ENCODE data around the gene FOXN1. TPM values are rescaled to one million over a fixed set of nuclear protein-coding genes. Genes with fewer than 3 reads are reported as not detected.

FOXN1 gene
- total RNA-seq, 1 experiment from 2014 or later = not detected

DNA sequence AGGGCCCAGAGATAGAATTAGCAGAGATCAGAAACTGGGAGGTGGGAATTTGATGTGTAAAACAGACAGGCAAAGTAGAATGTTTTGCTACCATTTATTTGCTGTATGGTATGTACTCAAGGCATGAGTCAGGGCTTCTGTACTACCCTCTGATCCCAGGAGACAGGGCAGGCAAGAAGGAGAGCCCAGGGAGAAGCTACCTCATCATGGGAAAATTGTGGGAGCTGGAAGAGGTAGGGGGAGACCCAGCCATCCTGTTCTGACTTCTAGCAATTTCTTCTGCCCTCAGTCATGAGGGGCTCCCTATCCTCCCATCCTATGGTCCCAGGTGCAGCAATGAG is 66.9 kb downstream of the FOXN1 start:
- H3K4me3 Mint-ChIP-seq = no peak overlapping the region
- ChIA-PET POLR2A (no interaction called here), CTCF (no interaction called here)
- ATAC-seq (no peak), DNase-seq (ENCODE audit: low spot score) (no peak)
- peaks cover 28% of the 10 kb centered on the region for H3K4me1 Mint-ChIP-seq
- peaks cover 3% of the 10 kb centered on the region; the same call in 1 of the 2 replicates for H3K27me3 Mint-ChIP-seq (ENCODE audit: low read depth)
- no peak overlapping the region for H3K27ac Mint-ChIP-seq
- TF ChIP-seq, protein P1, sequence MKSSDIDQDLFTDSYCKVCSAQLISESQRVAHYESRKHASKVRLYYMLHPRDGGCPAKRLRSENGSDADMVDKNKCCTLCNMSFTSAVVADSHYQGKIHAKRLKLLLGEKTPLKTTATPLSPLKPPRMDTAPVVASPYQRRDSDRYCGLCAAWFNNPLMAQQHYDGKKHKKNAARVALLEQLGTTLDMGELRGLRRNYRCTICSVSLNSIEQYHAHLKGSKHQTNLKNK (CRISPR knock-in tag; IDR thresholded peaks at IDR 0.05) = no peak
- TF ChIP-seq, protein P2, sequence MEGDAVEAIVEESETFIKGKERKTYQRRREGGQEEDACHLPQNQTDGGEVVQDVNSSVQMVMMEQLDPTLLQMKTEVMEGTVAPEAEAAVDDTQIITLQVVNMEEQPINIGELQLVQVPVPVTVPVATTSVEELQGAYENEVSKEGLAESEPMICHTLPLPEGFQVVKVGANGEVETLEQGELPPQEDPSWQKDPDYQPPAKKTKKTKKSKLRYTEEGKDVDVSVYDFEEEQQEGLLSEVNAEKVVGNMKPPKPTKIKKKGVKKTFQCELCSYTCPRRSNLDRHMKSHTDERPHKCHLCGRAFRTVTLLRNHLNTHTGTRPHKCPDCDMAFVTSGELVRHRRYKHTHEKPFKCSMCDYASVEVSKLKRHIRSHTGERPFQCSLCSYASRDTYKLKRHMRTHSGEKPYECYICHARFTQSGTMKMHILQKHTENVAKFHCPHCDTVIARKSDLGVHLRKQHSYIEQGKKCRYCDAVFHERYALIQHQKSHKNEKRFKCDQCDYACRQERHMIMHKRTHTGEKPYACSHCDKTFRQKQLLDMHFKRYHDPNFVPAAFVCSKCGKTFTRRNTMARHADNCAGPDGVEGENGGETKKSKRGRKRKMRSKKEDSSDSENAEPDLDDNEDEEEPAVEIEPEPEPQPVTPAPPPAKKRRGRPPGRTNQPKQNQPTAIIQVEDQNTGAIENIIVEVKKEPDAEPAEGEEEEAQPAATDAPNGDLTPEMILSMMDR (IDR thresholded peaks at IDR 0.05) = no peak
- TF ChIP-seq, protein P3, sequence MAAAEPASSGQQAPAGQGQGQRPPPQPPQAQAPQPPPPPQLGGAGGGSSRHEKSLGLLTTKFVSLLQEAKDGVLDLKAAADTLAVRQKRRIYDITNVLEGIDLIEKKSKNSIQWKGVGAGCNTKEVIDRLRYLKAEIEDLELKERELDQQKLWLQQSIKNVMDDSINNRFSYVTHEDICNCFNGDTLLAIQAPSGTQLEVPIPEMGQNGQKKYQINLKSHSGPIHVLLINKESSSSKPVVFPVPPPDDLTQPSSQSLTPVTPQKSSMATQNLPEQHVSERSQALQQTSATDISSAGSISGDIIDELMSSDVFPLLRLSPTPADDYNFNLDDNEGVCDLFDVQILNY (CRISPR knock-in tag; IDR thresholded peaks at IDR 0.05) = no peak
- TF ChIP-seq, protein P4, sequence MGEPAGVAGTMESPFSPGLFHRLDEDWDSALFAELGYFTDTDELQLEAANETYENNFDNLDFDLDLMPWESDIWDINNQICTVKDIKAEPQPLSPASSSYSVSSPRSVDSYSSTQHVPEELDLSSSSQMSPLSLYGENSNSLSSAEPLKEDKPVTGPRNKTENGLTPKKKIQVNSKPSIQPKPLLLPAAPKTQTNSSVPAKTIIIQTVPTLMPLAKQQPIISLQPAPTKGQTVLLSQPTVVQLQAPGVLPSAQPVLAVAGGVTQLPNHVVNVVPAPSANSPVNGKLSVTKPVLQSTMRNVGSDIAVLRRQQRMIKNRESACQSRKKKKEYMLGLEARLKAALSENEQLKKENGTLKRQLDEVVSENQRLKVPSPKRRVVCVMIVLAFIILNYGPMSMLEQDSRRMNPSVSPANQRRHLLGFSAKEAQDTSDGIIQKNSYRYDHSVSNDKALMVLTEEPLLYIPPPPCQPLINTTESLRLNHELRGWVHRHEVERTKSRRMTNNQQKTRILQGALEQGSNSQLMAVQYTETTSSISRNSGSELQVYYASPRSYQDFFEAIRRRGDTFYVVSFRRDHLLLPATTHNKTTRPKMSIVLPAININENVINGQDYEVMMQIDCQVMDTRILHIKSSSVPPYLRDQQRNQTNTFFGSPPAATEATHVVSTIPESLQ (CRISPR knock-in tag; IDR thresholded peaks at IDR 0.05) = no peak
- TF ChIP-seq NR3C1 (CRISPR knock-in tag; conservative IDR thresholded peaks at IDR 0.05; ENCODE audit: low read depth) = no peak
- H3K9me3 Mint-ChIP-seq = no peaks in the 10 kb centered on the region
- H3K36me3 Mint-ChIP-seq = peaks cover 24% of the 10 kb centered on the region

DNA sequence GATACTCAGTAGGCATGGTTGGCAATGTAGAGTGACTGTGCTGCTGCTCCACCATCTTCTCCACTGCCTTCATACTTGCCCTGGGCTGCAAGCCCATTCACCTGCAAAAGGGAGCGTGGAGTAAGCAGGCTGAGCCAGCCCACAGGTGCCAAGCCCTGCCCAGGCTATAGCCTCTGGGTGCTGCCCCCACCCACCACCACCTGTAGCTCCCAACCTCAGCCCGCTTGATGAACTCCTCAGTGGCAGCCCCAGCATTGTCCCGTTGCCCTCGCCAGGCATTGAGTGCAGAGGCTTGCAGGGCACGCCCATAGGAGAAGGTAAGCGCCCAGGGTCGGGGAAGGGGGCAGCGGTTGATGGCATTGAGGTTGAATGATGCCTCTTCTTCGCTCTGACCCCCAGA is 67.4 kb downstream of the FOXN1 start:
- H3K4me3 Mint-ChIP-seq = no peak overlapping the region
- DNase-seq (ENCODE audit: low spot score) (no peak), ATAC-seq (no peak)
- CTCF ChIA-PET = no interaction called here
- H3K36me3 Mint-ChIP-seq = peaks cover 26% of the 10 kb centered on the region
- peaks cover 3% of the 10 kb centered on the region; the same call in 1 of the 2 replicates for H3K27me3 Mint-ChIP-seq (ENCODE audit: low read depth)
- no peak for TF ChIP-seq EMX1 (CRISPR knock-in tag; IDR thresholded peaks at IDR 0.05)
- no peak for TF ChIP-seq SMAD3 (CRISPR knock-in tag; IDR thresholded peaks at IDR 0.05; ENCODE audit: borderline replicate concordance)
- no peak for TF ChIP-seq IRF2 (CRISPR knock-in tag; IDR thresholded peaks at IDR 0.05; ENCODE audit: borderline replicate concordance, low read depth)
- TF ChIP-seq, protein P5, sequence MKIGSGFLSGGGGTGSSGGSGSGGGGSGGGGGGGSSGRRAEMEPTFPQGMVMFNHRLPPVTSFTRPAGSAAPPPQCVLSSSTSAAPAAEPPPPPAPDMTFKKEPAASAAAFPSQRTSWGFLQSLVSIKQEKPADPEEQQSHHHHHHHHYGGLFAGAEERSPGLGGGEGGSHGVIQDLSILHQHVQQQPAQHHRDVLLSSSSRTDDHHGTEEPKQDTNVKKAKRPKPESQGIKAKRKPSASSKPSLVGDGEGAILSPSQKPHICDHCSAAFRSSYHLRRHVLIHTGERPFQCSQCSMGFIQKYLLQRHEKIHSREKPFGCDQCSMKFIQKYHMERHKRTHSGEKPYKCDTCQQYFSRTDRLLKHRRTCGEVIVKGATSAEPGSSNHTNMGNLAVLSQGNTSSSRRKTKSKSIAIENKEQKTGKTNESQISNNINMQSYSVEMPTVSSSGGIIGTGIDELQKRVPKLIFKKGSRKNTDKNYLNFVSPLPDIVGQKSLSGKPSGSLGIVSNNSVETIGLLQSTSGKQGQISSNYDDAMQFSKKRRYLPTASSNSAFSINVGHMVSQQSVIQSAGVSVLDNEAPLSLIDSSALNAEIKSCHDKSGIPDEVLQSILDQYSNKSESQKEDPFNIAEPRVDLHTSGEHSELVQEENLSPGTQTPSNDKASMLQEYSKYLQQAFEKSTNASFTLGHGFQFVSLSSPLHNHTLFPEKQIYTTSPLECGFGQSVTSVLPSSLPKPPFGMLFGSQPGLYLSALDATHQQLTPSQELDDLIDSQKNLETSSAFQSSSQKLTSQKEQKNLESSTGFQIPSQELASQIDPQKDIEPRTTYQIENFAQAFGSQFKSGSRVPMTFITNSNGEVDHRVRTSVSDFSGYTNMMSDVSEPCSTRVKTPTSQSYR (CRISPR knock-in tag; IDR thresholded peaks at IDR 0.05) = no peak
- TF ChIP-seq RELA (CRISPR knock-in tag; IDR thresholded peaks at IDR 0.05; ENCODE audit: borderline replicate concordance) = no peak
- no peak for TF ChIP-seq NR3C1 (CRISPR knock-in tag; conservative IDR thresholded peaks at IDR 0.05; ENCODE audit: low read depth)
- no peak for TF ChIP-seq HMGA2 (CRISPR knock-in tag; IDR thresholded peaks at IDR 0.05)
- H3K9me3 Mint-ChIP-seq = no peaks in the 10 kb centered on the region
- H3K4me1 Mint-ChIP-seq = peaks cover 28% of the 10 kb centered on the region
- POLR2A ChIA-PET = no interaction called here
- no peak overlapping the region for H3K27ac Mint-ChIP-seq

DNA sequence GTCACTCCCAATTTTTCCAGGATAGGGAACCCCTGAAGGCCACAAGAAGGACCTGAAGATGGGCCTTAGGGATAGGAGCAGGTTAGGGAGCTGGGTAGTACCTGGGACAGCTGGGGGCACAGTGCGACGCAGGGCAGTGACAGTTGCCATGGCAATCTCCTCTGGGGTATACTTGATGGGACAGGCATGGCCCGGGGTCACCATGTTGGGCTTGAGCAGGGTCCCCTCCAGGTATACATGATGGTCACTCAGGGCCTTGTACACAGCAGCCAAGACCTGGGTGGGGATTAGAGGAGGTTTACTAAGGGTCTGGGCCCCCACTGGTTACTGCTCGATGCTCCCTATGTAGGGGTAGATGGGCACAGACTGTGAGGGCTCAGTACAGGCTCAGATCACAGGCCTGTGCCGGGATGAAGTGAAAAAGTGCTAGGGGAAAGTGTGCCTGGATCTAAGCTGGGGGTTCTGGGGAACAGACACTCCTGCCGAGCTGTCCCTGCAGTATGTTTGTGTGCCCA is 67.9 kb downstream of the FOXN1 start:
- no peak for DNase-seq (ENCODE audit: low spot score)
- ChIA-PET POLR2A (no interaction called here), CTCF (no interaction called here)
- H3K36me3 Mint-ChIP-seq = peaks cover 28% of the 10 kb centered on the region
- TF ChIP-seq NFATC4 (CRISPR knock-in tag; IDR thresholded peaks at IDR 0.05) = no peak
- no peak for TF ChIP-seq GRHL2 (CRISPR knock-in tag; IDR thresholded peaks at IDR 0.05; ENCODE audit: insufficient replicate concordance, severe bottlenecking)
- TF ChIP-seq ZNF423 (CRISPR knock-in tag; IDR thresholded peaks at IDR 0.05) = no peak
- TF ChIP-seq, protein P6, sequence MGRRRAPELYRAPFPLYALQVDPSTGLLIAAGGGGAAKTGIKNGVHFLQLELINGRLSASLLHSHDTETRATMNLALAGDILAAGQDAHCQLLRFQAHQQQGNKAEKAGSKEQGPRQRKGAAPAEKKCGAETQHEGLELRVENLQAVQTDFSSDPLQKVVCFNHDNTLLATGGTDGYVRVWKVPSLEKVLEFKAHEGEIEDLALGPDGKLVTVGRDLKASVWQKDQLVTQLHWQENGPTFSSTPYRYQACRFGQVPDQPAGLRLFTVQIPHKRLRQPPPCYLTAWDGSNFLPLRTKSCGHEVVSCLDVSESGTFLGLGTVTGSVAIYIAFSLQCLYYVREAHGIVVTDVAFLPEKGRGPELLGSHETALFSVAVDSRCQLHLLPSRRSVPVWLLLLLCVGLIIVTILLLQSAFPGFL (CRISPR knock-in tag; IDR thresholded peaks at IDR 0.05; ENCODE audit: borderline replicate concordance) = no peak
- no peak for TF ChIP-seq ZBTB21 (CRISPR knock-in tag; IDR thresholded peaks at IDR 0.05; ENCODE audit: borderline replicate concordance)
- no peak for TF ChIP-seq MYBL2 (CRISPR knock-in tag; IDR thresholded peaks at IDR 0.05)
- TF ChIP-seq TEAD1 (CRISPR knock-in tag; IDR thresholded peaks at IDR 0.05) = no peak
- TF ChIP-seq, protein P7, sequence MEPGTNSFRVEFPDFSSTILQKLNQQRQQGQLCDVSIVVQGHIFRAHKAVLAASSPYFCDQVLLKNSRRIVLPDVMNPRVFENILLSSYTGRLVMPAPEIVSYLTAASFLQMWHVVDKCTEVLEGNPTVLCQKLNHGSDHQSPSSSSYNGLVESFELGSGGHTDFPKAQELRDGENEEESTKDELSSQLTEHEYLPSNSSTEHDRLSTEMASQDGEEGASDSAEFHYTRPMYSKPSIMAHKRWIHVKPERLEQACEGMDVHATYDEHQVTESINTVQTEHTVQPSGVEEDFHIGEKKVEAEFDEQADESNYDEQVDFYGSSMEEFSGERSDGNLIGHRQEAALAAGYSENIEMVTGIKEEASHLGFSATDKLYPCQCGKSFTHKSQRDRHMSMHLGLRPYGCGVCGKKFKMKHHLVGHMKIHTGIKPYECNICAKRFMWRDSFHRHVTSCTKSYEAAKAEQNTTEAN (CRISPR knock-in tag; IDR thresholded peaks at IDR 0.05) = no peak
- TF ChIP-seq, protein P8, sequence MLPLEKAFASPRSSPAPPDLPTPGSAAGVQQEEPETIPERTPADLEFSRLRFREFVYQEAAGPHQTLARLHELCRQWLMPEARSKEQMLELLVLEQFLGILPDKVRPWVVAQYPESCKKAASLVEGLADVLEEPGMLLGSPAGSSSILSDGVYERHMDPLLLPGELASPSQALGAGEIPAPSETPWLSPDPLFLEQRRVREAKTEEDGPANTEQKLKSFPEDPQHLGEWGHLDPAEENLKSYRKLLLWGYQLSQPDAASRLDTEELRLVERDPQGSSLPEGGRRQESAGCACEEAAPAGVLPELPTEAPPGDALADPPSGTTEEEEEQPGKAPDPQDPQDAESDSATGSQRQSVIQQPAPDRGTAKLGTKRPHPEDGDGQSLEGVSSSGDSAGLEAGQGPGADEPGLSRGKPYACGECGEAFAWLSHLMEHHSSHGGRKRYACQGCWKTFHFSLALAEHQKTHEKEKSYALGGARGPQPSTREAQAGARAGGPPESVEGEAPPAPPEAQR (CRISPR knock-in tag; IDR thresholded peaks at IDR 0.05) = no peak
- no peak for TF ChIP-seq GTF2I (CRISPR knock-in tag; conservative IDR thresholded peaks at IDR 0.05)
- H3K4me3 Mint-ChIP-seq = no peak overlapping the region
- peaks cover 28% of the 10 kb centered on the region for H3K4me1 Mint-ChIP-seq
- H3K27me3 Mint-ChIP-seq (ENCODE audit: low read depth) = peaks cover 3% of the 10 kb centered on the region; the same call in 1 of the 2 replicates
- no peak for ATAC-seq
- H3K9me3 Mint-ChIP-seq = no peaks in the 10 kb centered on the region
- H3K27ac Mint-ChIP-seq = no peak overlapping the region

Data from WTC11 (cell line).